ENCODE measurements around the gene SLCO4C1.

GRCh38 chr5:102324714-102325113 lies 28.6 kb upstream of the SLCO4C1 start:
- no peak for TF ChIP-seq CTCF (IDR thresholded peaks at IDR 0.05)
- no peak for TF ChIP-seq POLR2AphosphoS5 (IDR thresholded peaks at IDR 0.05)
